ENCODE data around the gene STIP1.

DNA sequence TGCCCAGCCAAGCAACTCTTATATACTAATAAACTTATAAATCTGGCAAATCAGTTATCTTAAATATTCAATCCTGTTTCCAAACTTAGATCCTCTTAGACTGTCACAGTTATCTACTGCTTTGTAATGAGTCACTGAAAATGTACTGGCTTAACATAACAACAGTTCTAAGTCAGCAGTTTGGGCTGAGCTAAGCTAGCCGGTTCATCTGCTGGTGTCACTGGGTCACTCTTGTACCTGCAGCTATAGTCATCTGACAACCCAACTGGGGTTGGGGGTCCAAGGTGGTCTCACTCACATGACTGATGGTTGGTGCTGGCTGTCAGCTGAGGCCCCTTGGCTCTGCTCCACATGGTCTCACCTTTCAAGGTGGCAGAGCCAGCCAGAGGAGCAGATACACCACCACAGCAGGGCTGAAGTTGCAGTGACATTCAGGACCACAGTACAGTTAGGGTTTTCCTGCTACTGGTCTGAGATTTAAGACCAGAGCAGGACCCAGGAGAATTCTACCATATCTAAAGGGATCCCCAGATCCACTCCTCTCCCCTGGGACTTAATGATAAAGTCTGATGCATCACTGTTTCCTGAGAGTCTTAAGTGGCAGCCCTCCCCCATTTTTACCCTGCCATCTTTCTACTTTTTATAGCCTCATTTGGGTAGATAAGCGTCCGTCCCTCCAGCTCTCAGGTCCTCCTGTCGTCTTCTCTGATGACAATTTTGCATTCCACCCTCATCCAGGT, 12.2 kb upstream of the STIP1 start:
- TF ChIP-seq, protein P1, sequence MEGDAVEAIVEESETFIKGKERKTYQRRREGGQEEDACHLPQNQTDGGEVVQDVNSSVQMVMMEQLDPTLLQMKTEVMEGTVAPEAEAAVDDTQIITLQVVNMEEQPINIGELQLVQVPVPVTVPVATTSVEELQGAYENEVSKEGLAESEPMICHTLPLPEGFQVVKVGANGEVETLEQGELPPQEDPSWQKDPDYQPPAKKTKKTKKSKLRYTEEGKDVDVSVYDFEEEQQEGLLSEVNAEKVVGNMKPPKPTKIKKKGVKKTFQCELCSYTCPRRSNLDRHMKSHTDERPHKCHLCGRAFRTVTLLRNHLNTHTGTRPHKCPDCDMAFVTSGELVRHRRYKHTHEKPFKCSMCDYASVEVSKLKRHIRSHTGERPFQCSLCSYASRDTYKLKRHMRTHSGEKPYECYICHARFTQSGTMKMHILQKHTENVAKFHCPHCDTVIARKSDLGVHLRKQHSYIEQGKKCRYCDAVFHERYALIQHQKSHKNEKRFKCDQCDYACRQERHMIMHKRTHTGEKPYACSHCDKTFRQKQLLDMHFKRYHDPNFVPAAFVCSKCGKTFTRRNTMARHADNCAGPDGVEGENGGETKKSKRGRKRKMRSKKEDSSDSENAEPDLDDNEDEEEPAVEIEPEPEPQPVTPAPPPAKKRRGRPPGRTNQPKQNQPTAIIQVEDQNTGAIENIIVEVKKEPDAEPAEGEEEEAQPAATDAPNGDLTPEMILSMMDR (IDR thresholded peaks at IDR 0.05; ENCODE audit: extremely low read depth in 1 of 2, insufficient read depth in 1 of 2, low read depth in 1 of 2, low read length in 2 of 2) = no peak
- TF ChIP-seq POLR2A (IDR thresholded peaks at IDR 0.05; ENCODE audit: low read depth, low read length) (no peak), EZH2 (IDR thresholded peaks at IDR 0.05; ENCODE audit: borderline replicate concordance, low read depth, low read length, severe bottlenecking) (no peak), FOS (IDR thresholded peaks at IDR 0.05; ENCODE audit: borderline replicate concordance, insufficient read depth, low read length) (no peak), JUN (IDR thresholded peaks at IDR 0.05; ENCODE audit: borderline replicate concordance, insufficient read depth, insufficient read length, low read depth) (no peak), GATA2 (IDR thresholded peaks at IDR 0.05; ENCODE audit: insufficient read depth, insufficient read length, low read depth, low read length) (no peak), MAX (IDR thresholded peaks at IDR 0.05; ENCODE audit: insufficient read depth, insufficient read length) (no peak), MYC (IDR thresholded peaks at IDR 0.05; ENCODE audit: low read depth, low read length) (no peak)
